HCT116 (cell line): Measurements from ENCODE around the gene C5AR1. TPM values are rescaled to one million over a fixed set of nuclear protein-coding genes. Genes with fewer than 3 reads are reported as not detected.
A peak's percentile ranks its signal among the peaks of the same experiment; 100 is the strongest.
"Not testable (repeated sequence)": the region's sequence is repeated elsewhere in the genome, so short reads cannot be mapped to it uniquely, and the experiment has no call there.

ENCODE experiments used
- ATAC-seq: fragments of 200-7000 bp; cut with Tn5 transposase; 2 replicates; pipeline ENCODE4 v1.9.1; 2020; ENCODE audit warnings: mild to moderate bottlenecking, moderate library complexity
- BruUV-seq: library from RNA; stranded (reverse); fragments of 400-500 nt; replicated peaks from 2 replicates; lab custom pipeline; 2021; lab: Mats Ljungman, UMichigan
- CTCF ChIA-PET: fragments of 300-600 bp; sonication (Branson Sonifier 250); formaldehyde crosslinking; loops from one replicate; lab custom pipeline; 2021; ENCODE audit warnings: antibody characterized with exemption; lab: Charles Lee
- POLR2A ChIA-PET: fragments of 300-600, 350-600 bp; sonication (Branson Sonifier 250); formaldehyde crosslinking; loops from one replicate; lab custom pipeline; 2021; ENCODE audit warnings: antibody characterized with exemption; lab: Charles Lee
- RAD21 ChIA-PET, 2 experiments: fragments of 300-600 bp; sonication (Branson Sonifier 250); formaldehyde crosslinking; loops; one replicate each; lab custom pipeline; 2023; ENCODE audit warnings: low total read pairs in 2 of 2; ENCODE audit not compliant: uncharacterized antibody in 2 of 2, unreplicated experiment in 2 of 2, low non-redundant PET in 1 of 2; lab: Charles Lee
- DNase-seq: peaks from one replicate; pipeline ENCODE4 v3.0.0-alpha.2; 2010; ENCODE audit warnings: low read depth, low spot score
- H2AFZ ChIP-seq: fragments of 200-600 bp; shearing (Covaris generic), sonication (generic); 2 replicates; pipeline ENCODE4 v1.6.1; 2017; ENCODE audit warnings: low read depth, mixed run types, mixed read lengths, antibody characterized with exemption, low read length; ENCODE audit not compliant: poor library complexity, severe bottlenecking
- H3K27ac ChIP-seq: 2 replicates; pipeline ENCODE4 v1.5.1; 2012; ENCODE audit warnings: low read depth, low read length
- H3K27me3 ChIP-seq: fragments of 200-600 bp; sonication (generic); 2 replicates; pipeline ENCODE4 v1.6.1; 2016; ENCODE audit warnings: mixed run types, low read length, mixed read lengths; ENCODE audit not compliant: insufficient read depth
- H3K36me3 ChIP-seq, 2 experiments: fragments of 200-500 bp in 1 of 2; fragments of 200-600 bp in 1 of 2; sonication (Bioruptor generic) in 1 of 2; sonication (generic) in 1 of 2; 2 replicates each; pipeline versions ENCODE4 v1.5.1 to v1.6.1; 2014 to 2016; ENCODE audit warnings: low read length in 2 of 2, inconsistent platforms in 1 of 2, mixed read lengths in 1 of 2, mixed run types in 1 of 2; ENCODE audit not compliant: insufficient read depth in 2 of 2, control insufficient read depth in 1 of 2
- H3K4me1 ChIP-seq, 2 experiments: fragments of 200-600 bp in 1 of 2; sonication (generic) in 1 of 2; 2 replicates each; pipeline versions ENCODE4 v1.5.1 to v1.6.1; 2012 to 2017; ENCODE audit warnings: low read length in 2 of 2, inconsistent platforms in 1 of 2, mild to moderate bottlenecking in 1 of 2, mixed read lengths in 1 of 2, mixed run types in 1 of 2, moderate library complexity in 1 of 2; ENCODE audit not compliant: insufficient read depth in 2 of 2, control insufficient read depth in 1 of 2
- H3K4me2 ChIP-seq: fragments of 200-600 bp; sonication (generic); 2 replicates; pipeline ENCODE4 v1.6.1; 2017; ENCODE audit warnings: mixed run types, low read length, mixed read lengths
- H3K4me3 ChIP-seq, 2 experiments: fragments of 200-600 bp in 1 of 2; sonication (generic) in 1 of 2; replicated peaks in 1 of 2; 2 replicates each; pipeline ENCODE4 v1.5.1; 2011 to 2016; ENCODE audit warnings: low read length in 2 of 2, control low read depth in 1 of 2, low read depth in 1 of 2, mild to moderate bottlenecking in 1 of 2, mixed read lengths in 1 of 2, mixed run types in 1 of 2
- H3K79me2 ChIP-seq: fragments of 200-600 bp; sonication (generic); 2 replicates; pipeline ENCODE4 v1.6.1; 2017; ENCODE audit warnings: mild to moderate bottlenecking, mixed run types, low read length, moderate library complexity, mixed read lengths; ENCODE audit not compliant: insufficient read depth
- H3K9ac ChIP-seq: fragments of 200-600 bp; sonication (generic); 2 replicates; pipeline ENCODE4 v1.6.1; 2016; ENCODE audit warnings: low read length, mixed read lengths
- H3K9me2 ChIP-seq: fragments of 200-600 bp; sonication (generic), shearing (Covaris generic); 2 replicates; pipeline ENCODE4 v1.6.1; 2017; ENCODE audit warnings: mixed run types, mild to moderate bottlenecking, moderate library complexity; ENCODE audit not compliant: insufficient read depth
- H3K9me3 ChIP-seq, 2 experiments: fragments of 200-500 bp in 1 of 2; fragments of 200-600 bp in 1 of 2; sonication (Bioruptor generic) in 1 of 2; sonication (generic) in 1 of 2; 2 replicates each; pipeline ENCODE4 v1.6.1; 2014 to 2017; ENCODE audit warnings: low read length in 2 of 2, mixed read lengths in 2 of 2, inconsistent platforms in 1 of 2, low read depth in 1 of 2, mild to moderate bottlenecking in 1 of 2, mixed run types in 1 of 2, moderate library complexity in 1 of 2; ENCODE audit not compliant: control insufficient read depth in 1 of 2, insufficient read depth in 1 of 2
- H4K20me1 ChIP-seq: fragments of 200-600 bp; sonication (generic), shearing (Covaris generic); 2 replicates; pipeline ENCODE4 v1.6.1; 2017; ENCODE audit warnings: mixed run types, mild to moderate bottlenecking, moderate library complexity; ENCODE audit not compliant: insufficient read depth
- CBX3 ChIP-seq: IDR thresholded peaks from 2 replicates; pipeline ENCODE4 v1.6.1; 2012; ENCODE audit warnings: low read depth
- POLR2A ChIP-seq: IDR thresholded peaks from 2 replicates; pipeline ENCODE4 v1.7.0; 2011; ENCODE audit warnings: borderline replicate concordance; ENCODE audit not compliant: insufficient read depth, insufficient read length; ENCODE audit errors: extremely low read depth
- SP1 ChIP-seq: IDR thresholded peaks from 2 replicates; pipeline ENCODE4 v1.6.1; 2012; ENCODE audit warnings: low read depth
- TCF7L2 ChIP-seq: IDR thresholded peaks from 2 replicates; pipeline ENCODE4 v1.7.0; 2011; ENCODE audit warnings: borderline replicate concordance, inconsistent platforms; ENCODE audit not compliant: insufficient read depth, insufficient read length; ENCODE audit errors: extremely low read depth
- intact Hi-C: fragments of 100-400 bp; cut with micrococcal nuclease; formaldehyde crosslinking; loops from 2 replicates; pipeline ENCODE4 v1.10.0; 2022
- total RNA-seq: library from RNA; stranded (reverse); gene quantifications from one replicate; pipeline ENCODE4 v1.2.1, GENCODE V29; 2021; ENCODE audit not compliant: unreplicated experiment

The C5AR1 gene
- total RNA-seq, 1 experiment from 2014 or later, result 6.5 TPM

- BruUV-seq, H4K20me1 ChIP-seq, H3K27ac ChIP-seq, H3K79me2 ChIP-seq, H3K4me3 ChIP-seq, H3K9ac ChIP-seq, H3K36me3 ChIP-seq, H3K9me3 ChIP-seq, H3K27me3 ChIP-seq, H2AFZ ChIP-seq, DNase-seq, intact Hi-C loops, RAD21 ChIA-PET, H3K9me2 ChIP-seq, H3K4me1 ChIP-seq: not testable (repeated sequence)
- ChIA-PET POLR2A (interaction anchor here (0.7 to 1.0 kb wide), 2 partner anchors 12 to 22 kb away, joined by 3 read pairs; partner anchors contain the start of gene DHX34), CTCF (interaction anchor here (4.0 kb wide), 1 partner anchor 12 kb away, joined by 21 read pairs; the partner anchor contains the start of gene DHX34)
- H3K4me2 ChIP-seq, result peak overlapping the region; percentile 14; the same call in 1 of the 2 replicates
- ATAC-seq, result peak; percentile 36
These were observed 27.4 kb downstream of the C5AR1 start for GRCh38 chr19:47336765-47337718.

GRCh38 chr19:47339196-47339880, 29.7 kb downstream of the C5AR1 start:
- Histone ChIP-seq H3K36me3 (no peaks in the 10 kb centered on the region), H3K4me1 (peaks cover 4 to 9% of the 10 kb centered on the region in 2 experiments), H4K20me1 (no peaks in the 10 kb centered on the region), H3K9me3 (no peaks in the 10 kb centered on the region; a peak in 1 of 4 replicates), H3K4me2 (no peak overlapping the region), H3K4me3 (no peak overlapping the region), H3K79me2 (no peaks in the 10 kb centered on the region), H2AFZ (no peak overlapping the region), H3K9ac (no peak overlapping the region), H3K9me2 (no peaks in the 10 kb centered on the region), H3K27ac (no peak overlapping the region), H3K27me3 (no peaks in the 10 kb centered on the region)
- RAD21 ChIA-PET, result no interaction called here
- BruUV-seq, result no TSS peak
- DNase-seq (no peak), ATAC-seq (no peak)
- TF ChIP-seq SP1 (no peak), POLR2A (no peak), CBX3 (no peak), TCF7L2 (no peak)
- POLR2A ChIA-PET, result no interaction called here
- intact Hi-C loops, result no loop called here
- CTCF ChIA-PET, result interaction anchor here (0.7 to 4.0 kb wide), 2 partner anchors 10 to 33 kb away, joined by 3 to 21 read pairs; partner anchors contain the start of gene DHX34
